HG02763 (cell line): ENCODE results near the gene GCNT2.
"Not testable (repeated sequence)": the region's sequence is repeated elsewhere in the genome, so short reads cannot be mapped to it uniquely, and the experiment has no call there.

Experiments used
- ATAC-seq: cut with Tn5 transposase; IDR thresholded peaks from one replicate; pipeline ENCODE4 v1.9.1; 2021; ENCODE audit warnings: mild to moderate bottlenecking, moderate library complexity; ENCODE audit not compliant: unreplicated experiment

Gene GCNT2

DNA sequence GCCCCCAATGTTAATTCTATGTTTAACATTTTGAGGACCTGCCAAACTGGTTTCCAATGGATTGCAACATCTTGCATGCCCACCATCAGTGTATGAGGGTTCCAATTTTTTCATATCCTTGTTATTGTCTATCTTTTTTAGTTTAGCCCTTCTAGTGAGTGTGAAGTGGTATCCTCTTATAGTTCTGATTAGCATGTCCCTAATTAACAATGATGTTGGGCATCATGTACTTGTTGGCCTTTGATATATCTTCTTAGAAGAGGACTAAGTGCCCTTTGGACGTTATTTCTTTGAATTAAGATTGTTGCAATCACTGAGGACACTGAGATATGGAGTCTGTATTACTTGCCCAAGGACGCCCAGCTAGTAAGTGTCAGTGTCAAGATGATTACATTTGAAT, 22.3 kb downstream of the GCNT2 start:
- no peak for ATAC-seq

DNA sequence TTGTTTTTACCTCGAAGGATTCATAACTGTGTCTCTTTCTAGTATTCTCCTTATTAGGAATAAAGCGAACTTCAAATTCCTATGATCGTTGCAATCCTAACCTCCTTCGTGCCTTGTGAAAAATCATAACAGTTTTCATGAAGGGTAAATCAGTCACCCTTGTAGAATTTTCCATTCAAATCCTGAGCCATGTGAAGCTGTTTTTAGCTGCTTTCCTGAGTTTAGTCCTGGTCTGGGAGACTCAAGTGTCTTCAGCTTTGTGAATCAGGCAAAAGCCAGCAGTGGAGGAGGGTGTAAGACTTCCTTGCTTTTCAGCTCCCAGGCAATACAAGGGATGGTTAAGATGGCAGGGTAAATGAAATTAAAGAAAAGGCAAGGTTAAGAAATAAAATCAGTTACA, 24.3 kb downstream of the GCNT2 start:
- ATAC-seq: no peak

DNA sequence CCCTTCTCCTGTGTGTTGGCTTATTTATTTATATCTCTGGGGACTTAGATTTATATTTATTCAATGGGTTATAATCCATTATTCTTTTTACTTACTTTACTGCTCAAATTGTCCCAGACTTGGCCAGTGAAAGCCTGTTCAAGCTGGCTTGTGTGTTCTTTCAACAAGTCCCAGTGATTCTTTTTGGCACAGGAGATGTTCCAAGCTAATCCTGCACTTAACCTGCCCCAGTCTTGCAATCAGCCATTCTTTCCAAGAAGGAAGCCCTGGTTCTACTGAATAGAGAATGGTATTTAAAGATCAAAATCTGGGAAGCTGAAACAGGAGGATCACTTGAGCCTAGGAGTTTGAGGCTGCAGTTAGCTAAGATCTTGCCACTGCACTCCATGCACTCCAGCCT, 26.7 kb downstream of the GCNT2 start:
- ATAC-seq: no peak

DNA sequence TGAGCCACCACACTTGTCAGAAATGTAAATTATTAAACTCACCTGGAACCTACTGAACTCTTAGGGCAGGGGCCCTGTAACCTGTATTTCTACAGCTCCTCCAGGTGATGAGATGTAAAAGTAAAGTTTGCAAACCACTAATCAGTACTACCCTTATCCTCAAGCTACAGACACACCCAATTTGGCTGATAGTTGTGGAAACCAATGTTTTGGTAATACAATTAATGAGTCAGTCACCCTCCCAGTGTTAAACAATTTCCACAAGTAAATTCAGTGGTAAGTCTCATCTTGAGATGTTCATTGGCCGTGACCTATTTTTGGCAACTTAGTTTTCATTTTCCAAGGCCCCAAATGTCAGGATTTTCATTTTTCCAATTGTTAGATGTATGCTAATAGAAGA, 29.6 kb downstream of the GCNT2 start:
- no peak for ATAC-seq

DNA sequence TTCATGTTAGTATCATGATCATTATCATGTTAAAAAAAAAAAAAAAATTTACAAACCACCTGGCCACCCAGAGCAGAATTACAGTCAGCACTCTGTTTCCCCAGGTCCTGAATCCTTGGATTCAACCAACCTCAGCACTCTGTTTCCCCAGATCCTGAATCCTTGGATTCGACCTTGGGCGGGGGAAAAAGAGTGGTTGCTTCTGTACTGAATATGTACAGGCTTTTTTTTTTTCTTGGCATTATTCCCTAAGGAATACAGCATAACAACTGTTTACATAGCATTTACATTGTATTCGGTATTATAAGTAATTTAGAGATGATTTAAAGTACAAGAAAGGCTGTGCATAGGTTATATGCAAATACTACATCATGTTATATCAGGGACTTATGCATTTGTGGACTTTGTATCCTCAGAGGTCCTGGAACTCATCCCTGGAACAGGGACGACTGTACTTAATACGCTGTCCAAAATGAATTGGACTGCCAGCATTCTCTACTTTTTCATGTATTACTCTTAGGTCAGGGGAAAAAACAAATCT, 31.2 kb downstream of the GCNT2 start:
- no peak for ATAC-seq

DNA sequence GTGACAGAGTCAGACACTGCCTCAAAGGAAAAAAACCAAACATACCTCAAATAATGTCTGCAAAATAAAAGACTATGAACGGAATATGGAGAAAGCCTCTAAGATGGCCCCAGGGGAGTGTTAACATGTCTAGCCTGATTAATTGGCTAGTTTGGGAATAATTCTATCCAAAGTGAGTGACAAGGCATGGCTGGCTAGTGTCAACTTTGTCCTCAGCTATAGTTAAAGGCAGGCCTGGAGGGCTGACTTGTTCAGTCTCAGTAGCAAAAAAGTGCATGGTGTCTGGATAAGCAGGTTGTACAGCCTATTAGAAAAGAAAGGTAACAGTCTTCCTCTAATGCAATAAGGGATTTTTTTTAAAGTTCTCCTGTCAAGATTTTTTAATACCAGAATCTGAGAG, 32.7 kb downstream of the GCNT2 start:
- ATAC-seq: no peak

DNA sequence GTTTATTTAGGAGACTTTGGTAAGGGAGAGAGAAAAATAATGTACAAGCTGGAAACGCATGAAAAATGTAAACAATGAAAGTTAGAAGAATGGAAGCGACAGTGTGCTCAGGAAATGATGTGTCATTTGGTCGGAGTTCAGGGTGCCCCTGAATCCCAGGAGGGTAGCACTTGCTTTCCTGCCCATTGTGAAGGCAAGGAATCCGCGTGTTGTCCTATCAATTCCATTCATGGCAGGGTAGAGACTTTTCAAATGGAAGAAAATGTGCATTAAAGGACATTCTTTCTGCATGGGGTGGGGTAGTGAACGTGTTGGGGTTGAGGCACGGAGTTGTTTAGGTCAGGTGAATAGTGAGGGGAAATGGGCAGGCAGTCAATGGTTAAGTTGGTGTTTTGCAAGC, 33.7 kb downstream of the GCNT2 start:
- ATAC-seq: no peak

DNA sequence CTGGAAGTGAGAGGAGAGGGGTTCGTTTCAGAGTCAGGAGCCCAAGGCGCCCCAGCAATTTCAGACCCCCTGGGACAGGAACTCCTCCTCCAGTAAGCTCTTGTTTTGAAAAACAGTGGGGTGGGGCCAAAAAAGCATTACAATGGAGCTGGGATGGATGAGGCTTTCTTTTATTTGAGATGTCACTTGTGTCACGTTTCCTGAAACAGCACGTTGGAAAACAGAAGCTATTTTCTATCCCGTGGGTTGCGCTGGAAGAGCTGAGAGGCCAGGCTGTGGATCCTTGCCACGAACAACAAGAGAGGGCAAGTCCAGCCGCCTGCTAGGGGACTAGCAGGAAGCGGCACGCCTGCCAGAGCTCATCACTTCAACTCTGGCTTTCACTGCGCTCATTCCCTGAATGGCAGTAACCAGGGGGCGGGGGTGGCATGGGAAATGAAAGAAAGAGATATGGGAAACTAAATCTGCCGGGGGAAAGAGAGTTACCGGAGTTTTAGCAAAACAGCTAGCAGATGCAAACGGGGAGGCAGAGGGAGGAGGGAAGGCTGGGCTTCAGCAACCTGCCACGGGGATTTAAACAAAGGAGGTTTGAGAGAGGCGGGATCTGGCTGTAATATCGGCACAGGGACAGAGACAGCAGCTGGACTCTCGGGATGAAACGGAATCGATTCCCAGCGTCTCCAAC, 34.6 kb downstream of the GCNT2 start:
- no peak for ATAC-seq

DNA sequence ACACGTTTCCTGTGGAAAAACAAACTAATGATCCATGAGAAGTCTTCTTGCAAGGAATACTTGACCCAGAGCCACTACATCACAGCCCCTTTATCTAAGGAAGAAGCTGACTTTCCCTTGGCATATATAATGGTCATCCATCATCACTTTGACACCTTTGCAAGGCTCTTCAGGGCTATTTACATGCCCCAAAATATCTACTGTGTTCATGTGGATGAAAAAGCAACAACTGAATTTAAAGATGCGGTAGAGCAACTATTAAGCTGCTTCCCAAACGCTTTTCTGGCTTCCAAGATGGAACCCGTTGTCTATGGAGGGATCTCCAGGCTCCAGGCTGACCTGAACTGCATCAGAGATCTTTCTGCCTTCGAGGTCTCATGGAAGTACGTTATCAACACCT, 35.4 kb downstream of the GCNT2 start:
- ATAC-seq: no peak

DNA sequence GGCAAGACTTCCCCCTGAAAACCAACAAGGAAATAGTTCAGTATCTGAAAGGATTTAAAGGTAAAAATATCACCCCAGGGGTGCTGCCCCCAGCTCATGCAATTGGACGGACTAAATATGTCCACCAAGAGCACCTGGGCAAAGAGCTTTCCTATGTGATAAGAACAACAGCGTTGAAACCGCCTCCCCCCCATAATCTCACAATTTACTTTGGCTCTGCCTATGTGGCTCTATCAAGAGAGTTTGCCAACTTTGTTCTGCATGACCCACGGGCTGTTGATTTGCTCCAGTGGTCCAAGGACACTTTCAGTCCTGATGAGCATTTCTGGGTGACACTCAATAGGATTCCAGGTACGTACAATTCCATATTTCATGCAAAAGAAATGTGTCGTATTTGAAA, 35.8 kb downstream of the GCNT2 start:
- ATAC-seq: no peak

DNA sequence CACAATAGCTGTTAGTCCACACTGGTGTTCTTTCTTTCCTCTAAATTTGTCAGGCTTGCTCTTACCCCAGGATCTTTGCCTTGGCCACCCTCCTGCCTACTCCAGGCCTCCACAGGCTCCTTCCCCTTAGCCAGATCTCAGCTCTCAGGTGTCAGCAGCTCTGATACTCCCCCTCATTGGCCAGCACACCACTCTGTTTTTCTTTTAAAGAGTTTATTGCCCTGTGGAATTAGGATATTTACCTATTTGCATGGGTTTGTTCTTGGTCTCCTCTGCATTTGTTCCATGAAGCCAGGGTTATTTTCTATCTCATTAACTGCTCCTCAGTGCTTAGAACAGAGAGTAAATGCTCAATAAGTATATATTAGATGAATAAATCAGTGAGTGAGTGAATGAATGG, 36.8 kb downstream of the GCNT2 start:
- no peak for ATAC-seq

DNA sequence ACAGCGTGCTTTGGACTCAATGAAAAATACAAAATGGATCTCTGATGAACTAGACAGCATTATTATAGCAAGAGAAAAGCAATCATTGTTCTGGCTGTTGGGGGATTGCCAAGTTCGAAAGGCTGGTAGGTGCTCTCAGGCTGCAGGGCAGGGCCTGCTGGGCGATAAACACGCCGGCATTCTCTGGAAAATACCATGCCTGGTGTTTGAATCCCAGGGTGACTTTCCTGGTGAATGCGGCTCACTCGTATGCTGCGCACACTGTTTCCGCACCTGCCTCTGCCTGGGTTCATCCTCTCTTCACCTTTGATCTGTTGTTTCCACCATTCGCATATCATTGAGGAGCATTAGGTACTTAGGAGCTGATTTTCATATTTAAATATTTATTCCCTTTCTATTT, 37.4 kb downstream of the GCNT2 start:
- no peak for ATAC-seq

DNA sequence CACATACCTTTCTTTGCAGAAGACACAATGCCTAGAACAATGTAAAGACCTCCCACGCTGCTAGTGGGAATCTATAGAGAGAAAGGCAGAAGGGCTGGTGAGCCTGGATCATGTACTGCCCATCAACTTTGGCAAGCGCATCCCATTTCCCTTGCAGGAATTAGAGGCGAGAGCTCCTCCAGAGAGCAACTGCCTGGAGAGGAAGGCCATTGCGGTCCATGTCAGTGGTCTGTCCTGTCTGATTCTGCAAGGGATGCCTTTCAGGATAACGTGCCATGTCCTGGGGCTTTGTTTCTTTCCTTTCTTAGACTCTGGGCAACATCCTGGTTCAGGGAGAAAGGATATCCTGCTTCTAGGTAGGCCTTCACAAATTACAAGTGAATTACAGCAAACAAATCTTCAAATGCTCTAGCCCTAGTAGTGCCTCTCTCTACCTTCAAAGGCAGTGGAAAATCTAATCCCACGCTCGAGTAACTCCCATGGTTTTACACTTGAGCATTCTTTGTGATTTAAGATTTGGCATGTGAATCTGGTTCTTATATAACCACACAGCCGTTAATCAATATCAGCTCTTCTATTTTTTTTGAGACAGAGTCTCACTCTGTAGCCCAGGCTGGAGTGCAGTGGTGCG, 38.5 kb downstream of the GCNT2 start:
- no peak for ATAC-seq

DNA sequence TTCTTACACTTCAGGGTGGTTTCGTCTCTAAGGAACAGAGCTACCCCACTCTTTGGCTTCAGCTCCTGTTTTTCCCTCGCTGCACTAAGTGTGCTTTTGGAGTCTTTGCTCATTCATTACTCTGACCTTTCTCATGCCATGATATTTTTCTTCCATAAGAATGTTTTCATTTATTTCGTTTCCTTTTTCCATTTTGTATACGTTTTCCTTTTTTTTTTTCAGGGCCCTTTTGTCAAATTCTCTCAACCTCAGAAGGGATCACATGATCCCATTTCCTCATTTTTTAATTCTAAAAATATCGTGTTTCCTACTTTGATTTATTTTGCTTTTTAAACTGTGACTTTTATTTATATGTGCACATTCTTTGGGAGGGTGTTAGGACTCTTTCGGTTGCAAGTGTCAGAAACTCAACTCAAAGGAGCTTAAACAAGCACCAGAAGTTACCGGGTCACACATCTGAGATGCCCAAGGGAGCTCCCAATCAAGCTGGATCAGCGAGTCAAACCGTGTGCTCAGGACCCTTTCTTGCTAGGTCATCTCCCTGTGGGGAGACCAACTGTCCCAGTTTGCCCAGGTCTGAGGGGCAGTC, 40.6 kb downstream of the GCNT2 start:
- ATAC-seq: no peak

DNA sequence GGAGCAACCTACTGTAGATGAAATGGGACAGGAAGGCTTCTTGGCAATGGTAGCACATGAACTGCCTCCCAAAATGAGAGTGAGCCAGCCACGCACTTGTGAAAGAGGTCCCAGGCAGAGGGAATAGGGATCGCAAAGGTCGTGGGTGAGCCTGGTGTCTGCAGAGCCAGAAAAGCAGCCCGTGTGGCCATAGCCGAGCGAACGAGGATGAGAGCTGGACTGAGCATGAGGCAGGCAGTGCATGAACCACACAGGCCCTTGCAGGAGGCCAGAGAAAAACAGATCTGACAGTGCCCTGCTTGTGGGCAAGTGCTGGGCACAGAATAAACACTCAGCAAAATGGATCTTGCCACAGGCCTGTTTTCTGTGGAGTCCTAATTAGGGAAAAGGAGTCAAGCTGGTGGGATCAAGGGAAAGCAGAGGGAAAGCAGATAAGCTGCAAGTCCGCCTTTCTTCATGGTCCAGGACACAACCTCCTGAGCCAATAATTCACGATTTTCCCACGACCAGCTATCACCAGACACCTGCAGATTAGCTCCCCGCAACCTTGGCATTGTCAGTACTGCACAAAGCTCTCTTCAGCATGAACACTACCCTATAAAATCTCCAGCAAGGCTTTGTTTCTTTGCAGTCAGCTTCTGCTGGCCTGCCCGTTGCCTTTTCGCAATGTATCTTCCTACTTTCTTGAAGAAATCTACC, 44.0 kb downstream of the GCNT2 start:
- no peak for ATAC-seq

DNA sequence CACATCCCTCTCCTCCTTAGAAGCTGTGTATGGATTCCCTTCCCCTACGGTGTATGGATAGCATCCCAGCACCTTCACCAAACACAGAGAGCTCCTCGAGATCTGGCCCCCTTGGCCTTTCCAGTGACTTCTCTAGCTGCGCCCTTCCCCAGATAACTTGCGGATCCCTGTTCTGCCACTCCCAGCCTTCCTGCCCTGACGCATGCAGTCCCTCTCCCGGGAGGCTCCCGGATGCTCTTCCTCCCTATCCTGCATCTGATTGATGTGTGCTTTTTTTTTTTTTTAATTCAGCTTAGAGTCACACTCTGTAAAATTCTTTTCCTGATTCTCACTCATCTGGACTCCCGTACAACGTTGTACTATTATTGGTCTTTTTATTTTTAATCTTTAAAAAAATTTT, 44.8 kb downstream of the GCNT2 start:
- ATAC-seq: no peak

DNA sequence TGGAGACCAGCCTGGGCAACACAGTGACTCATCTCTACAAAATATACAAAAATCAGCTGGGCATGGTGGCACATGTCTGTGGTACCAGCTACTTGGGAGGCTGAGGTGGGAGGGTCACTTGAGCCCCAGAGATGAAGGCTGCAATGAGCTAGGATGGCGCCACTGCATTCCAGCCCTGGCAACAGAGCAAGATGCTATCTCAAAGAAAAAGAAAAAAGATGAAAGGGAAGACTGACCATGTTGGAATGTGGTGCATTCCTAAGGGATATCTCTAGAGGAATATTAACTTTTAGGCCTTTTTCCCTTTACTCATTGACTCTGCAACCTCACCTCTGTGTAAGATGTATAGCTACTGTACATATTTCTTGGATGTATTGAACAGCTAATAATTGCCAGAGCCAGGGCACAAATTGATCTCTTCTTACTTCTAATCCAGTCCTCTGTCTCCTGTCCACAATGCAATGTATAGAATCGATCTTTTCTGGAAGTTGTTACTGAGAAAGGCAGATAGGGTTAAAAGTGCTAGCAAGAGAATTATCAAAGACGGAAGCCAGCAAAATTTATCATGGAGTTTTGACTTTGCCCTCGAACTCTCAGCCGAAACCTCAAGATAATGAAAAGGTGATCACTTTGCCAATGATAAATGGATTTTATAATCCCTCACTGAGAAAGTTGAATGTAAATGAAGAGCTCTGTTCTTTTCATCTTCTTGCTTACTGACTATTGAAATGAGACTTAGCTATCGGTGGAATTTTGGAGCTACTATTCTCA, 46.3 kb downstream of the GCNT2 start:
- no peak for ATAC-seq

DNA sequence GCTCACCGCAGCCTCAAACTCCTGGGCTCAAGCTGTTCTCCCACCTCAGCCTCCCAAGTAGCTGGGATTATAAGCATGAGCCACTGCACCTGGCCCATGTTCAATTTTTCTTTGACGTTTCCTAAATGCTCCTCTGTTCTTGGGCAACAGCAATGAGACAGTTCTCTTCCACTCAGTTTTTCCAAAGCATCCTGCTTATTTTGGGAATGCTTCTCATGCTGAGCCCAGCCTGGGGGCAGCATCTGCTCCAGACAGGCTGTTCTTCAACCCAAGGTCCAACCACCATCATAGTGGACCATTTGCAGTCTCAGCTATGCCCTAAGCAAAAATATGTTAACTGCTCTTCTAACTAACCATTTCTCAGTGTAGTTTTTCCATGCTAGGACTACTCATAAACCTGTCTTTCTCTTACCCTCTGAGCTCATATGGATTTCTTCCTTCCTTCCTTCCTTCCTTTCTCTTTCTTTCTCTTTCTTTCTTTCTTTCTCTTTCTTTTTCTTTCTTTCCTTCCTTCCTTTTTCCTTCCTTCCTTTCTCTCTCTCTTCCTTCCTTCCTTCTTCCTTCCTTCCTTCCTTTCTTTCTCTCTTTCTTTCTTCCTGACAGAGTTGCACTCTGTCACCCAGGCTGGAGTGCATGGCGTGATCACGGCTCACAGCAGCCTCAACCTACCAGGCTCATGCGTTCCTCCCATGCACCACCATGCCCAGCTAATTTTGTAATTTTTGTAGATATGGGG, 48.4 kb downstream of the GCNT2 start:
- ATAC-seq: no peak

DNA sequence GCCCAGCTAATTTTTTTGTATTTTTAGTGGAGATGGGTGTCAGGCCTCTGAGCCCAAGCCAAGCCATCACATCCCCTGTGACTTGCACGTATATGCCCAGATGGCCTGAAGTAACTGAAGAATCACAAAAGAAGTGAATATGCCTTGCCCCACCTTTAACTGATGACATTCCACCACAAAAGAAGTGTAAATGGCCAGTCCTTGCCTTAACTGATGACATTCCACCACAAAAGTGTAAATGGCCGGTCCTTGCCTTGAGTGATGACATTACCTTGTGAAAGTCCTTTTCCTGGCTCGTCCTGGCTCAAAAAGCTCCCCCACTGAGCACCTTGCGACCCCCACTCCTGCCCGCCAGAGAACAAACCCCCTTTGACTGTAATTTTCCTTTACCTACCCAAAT, 54.4 kb downstream of the GCNT2 start:
- not testable (repeated sequence) for ATAC-seq

DNA sequence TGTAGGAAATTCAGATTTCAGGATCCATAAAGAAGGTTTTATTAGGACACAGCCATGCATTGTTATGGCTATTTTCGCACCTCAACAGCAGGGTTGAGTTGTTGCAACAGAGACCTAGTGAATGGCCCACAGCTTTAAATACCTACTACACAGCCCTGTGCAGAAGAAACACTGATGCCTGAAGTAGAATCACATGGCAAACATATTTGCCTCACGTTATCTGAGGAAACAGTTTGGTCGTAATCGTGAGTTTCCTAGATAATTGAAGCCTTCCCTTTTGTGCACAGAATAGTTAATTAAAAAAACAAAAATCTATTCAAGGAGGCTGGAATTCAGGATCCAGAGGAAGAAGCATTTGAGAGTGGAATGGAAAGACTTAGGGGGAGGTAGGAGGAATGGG, 55.1 kb downstream of the GCNT2 start:
- ATAC-seq: no peak
